Fibroblast of pulmonary artery (primary cell): ENCODE results near the gene ARSA.
"Not testable (repeated sequence)": the region's sequence is repeated elsewhere in the genome, so short reads cannot be mapped to it uniquely, and the experiment has no call there.

Experiments
- DNase-seq: peaks from one replicate; pipeline ENCODE4 v3.0.0-alpha.2; 2010; ENCODE audit warnings: low read depth
- H3K4me3 ChIP-seq: replicated peaks from 2 replicates; pipeline ENCODE4 v1.5.1; 2011; ENCODE audit warnings: low read depth, mild to moderate bottlenecking, control low read depth, low read length, moderate library complexity
- TF ChIP-seq, protein P1 (sequence below): IDR thresholded peaks from 2 replicates; pipeline ENCODE4 v1.5.1; 2011; ENCODE audit warnings: mild to moderate bottlenecking, control low read depth, low read length, inconsistent platforms; ENCODE audit errors: missing control alignments

ARSA gene

DNA sequence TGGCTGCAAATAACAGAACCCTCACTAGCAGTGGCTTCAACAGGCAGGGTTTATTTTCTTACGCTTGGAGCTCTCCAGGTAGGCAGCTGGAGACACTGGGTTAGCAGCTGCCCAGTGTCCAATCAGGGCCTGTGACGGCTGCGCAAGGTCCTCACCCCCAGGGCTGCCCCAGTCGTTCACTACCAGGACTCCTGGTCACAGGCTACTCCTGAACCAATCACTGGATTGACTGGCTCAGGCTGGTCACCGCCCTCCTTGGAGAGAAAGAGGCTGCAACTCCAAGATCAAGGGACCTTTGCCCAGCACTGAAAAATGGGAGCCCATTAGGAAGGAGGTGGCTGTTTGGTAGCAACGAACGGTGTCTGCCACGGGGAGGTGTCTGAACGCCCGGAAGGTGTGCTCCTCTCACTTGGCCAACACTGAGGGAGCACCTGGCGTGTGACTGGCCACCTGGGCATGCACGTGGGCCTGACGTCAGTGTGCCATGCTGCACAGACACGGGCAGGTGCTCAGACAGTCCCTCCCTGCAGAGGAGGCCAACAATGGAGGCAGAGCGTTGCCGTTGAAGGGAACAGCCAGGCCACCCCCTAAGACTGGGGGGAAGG is 5.1 kb downstream of the ARSA start:
- no peak overlapping the region for H3K4me3 ChIP-seq
- TF ChIP-seq, protein P1, sequence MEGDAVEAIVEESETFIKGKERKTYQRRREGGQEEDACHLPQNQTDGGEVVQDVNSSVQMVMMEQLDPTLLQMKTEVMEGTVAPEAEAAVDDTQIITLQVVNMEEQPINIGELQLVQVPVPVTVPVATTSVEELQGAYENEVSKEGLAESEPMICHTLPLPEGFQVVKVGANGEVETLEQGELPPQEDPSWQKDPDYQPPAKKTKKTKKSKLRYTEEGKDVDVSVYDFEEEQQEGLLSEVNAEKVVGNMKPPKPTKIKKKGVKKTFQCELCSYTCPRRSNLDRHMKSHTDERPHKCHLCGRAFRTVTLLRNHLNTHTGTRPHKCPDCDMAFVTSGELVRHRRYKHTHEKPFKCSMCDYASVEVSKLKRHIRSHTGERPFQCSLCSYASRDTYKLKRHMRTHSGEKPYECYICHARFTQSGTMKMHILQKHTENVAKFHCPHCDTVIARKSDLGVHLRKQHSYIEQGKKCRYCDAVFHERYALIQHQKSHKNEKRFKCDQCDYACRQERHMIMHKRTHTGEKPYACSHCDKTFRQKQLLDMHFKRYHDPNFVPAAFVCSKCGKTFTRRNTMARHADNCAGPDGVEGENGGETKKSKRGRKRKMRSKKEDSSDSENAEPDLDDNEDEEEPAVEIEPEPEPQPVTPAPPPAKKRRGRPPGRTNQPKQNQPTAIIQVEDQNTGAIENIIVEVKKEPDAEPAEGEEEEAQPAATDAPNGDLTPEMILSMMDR: no peak
- no peak for DNase-seq

DNA sequence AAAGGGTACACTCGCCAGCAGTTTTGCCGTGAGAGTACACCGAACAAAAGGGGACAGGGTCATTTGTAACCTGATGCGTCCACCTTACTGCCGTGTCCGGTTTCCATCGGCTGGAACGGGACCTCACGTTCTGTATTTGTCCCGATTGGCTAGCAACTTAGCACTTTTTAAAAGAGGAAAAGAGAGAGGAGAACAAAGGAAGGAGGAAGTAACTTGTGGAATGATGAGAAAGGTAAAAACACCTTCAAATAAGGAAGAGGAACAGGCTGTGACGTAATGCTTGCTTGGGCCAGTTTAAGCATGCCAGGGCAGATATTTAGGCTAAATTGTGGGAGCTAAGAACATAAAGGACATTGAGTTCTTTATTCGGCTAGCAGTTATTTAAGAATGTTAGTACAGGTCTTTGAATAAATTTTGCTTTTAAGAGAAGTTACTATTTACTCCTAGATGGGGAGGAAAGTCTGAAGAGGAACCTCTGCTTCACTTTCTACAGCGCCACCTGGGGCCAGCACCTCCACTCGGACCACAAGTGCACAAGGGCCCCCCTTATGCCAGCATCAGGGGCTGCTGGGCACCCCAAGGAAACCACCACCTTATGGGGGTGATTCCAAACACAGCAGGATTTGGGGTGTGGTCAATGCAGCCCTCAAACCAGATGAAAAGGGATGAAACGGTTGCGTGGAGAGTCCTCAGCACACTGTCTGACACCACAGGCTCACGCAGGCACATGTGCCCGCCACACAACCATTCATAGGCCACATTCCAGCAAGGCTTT is 5.8 kb downstream of the ARSA start:
- H3K4me3 ChIP-seq: no peak overlapping the region
- no peak for DNase-seq
- TF ChIP-seq, protein P1: peak; percentile 13

DNA sequence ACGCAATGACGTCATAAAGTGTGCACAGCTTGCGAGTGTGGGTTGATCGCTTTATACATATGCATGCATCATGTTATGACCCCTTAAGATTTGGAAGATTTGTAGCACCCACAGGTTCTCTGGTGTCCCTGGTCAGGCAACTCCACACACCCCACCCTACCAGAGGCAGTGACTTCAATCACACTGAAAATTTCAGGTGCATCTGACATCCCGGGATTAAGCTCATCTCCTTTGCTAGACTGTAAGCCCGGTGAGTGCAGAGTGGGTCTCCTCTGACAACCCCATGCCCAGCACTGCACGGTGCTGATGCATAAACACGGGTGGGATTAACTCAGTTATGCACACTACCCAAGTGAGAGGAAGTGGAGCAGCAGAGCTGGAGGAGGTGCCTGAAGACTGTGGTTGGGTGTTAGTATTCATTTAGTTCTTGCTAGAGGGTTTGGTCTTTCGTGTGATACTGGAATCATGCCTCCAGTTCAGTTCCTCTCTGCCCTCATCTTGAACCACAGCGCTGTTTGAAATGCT is 6.5 kb downstream of the ARSA start:
- no peak for DNase-seq

DNA sequence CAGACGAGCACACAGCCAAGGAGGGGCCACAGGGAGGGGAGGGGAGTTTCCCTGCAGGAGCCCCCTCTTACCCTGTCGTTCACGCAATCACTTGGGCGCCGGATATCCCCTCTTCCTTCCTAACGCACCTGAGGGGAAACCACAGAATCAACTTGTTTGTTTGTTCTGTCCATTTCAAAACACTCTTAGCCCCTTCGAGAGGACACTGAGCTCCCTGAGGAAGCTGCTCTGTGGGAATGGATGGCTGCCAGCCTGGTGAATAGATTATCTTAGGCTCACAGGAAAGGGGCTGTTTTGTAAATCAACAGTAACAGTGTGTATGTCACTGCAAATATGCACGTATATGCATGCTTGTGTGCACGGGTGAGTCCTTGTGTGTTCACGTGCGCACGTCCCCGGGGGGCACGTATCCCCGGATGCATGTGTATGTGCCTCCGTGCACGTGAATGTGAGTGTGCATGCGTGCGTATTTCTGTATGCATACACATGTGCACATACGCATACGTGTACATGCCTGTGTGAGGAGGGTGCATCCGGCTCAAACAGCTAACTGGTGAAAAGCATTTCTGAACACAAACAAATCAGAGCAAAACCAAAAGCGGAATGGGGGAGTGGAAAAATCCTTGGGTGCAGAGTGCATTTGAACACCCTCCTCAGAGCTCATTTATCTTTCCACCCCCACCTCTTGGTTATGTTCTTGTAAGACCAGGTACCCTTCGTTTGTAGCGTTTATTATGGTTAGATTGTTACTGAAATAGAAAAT is 7.2 kb downstream of the ARSA start:
- DNase-seq: no peak
- no peak overlapping the region for H3K4me3 ChIP-seq
- TF ChIP-seq, protein P1: no peak

More for the DNA sequence above, 6.5 kb downstream of the ARSA start:
- H3K4me3 ChIP-seq: no peak overlapping the region
- TF ChIP-seq, protein P1: no peak

DNA sequence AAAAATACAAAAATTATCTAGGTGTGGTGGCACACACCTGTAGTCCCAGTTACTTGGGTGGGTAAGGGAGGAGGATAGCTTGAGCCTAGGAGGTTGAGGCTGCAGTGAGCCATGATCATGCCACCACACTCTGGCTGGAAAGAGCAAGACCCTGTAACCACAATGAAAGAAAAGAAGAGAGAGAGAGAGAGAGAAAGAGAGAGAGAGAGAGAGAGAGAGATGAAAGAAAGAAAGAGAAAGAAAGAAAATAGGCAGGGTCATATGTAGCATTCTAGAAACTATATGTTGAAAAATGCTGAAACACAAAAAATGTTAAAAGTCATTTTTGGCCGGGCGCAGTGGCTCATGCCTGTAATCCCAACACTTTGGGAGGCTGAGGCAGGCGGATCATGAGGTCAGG is 13.7 kb downstream of the ARSA start:
- not testable (repeated sequence) for H3K4me3 ChIP-seq, DNase-seq

DNA sequence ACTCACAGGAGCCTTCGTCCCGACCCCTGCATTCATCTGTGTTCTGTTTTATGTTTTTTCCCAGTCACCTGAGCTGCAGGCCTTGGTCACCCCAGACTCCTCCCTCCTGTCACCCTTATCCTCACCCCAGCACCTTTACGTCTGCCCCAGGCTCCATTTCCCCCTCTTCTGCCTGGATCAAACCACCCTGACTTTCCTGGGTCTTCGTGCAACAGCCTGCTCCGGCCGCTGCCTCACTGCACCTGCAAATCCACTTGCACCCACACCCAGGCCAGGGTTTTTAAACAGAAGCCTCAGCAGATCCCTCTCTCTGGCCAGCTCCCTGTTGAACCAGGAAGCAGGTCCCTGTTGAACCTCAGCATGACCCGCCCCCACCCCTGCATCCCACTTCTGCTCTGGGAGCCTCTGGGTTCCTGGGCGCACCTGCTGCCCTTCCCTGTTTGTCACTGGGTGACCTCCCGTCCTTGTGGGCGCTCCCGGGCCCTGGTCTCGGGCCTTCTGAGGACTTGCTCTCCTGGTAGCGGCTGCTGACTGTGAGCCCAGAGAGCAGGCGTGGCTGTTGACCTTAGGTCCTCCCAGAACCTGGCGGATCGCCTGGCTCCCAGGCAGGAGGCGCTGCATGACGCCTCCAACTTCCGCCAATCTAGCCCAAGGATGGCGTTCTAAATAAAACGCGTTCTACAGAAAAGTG is 14.5 kb downstream of the ARSA start:
- H3K4me3 ChIP-seq: no peak overlapping the region
- DNase-seq: no peak
- TF ChIP-seq, protein P1: no peak
